NCI-H1694 treated with DMSO at 0.1 percent for 48 hours (cell line): ENCODE data around the gene TMX4.
"Not testable (repeated sequence)": the region's sequence is repeated elsewhere in the genome, so short reads cannot be mapped to it uniquely, and the experiment has no call there.

Source experiments
- DNase-seq: peaks from one replicate; lab custom pipeline; 2025; lab: John Stamatoyannopoulos, UW

The TMX4 gene

GRCh38 chr20:7967199-7967844 lies 52.2 kb downstream of the TMX4 start:
- DNase-seq, result no peak

- no peak for DNase-seq
Observed at GRCh38 chr20:7966176-7966575, 53.4 kb downstream of the TMX4 start.

- no peak for DNase-seq
Observed at GRCh38 chr20:7959484-7959883, 60.1 kb downstream of the TMX4 start.

GRCh38 chr20:7956561-7956960 lies 63.0 kb downstream of the TMX4 start:
- not testable (repeated sequence) for DNase-seq

DNA sequence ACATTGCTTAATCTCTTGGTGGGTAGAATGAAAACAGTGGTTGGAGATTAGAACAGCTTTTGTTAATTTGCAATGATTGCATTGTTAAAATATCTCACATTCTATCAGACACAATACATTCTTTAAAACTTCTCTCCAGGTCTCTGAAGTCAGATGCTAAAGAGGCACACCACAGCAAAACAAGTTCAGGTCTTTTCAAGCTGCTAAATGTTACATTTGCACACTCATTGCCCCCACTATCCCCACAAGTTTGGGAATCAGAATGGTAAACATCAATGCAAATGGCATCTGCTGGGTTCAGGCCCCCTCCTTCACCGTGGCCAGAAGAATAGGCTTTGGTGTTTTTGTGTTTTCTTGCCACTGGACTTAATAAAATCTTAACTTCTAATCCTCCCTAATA lies 69.2 kb downstream of the TMX4 start:
- DNase-seq, result no peak

DNA sequence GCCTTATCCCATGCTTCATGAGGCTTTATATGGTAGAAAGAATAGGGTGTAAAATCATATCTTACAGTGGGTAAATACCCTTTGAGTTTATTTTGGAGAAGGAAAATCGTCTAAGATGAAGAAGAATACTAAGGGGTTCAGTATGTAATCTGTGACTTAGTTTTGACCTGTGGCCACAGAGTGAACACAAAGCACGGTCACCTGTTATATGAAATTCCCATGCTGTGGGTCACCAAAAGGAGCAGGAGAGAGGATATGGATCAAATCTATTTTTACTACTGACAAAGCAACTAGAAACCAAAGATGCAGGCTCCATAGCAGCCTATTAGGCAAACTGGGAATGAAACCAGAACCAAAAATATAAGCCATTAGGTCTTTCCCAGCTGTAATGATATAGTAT lies 75.7 kb downstream of the TMX4 start:
- no peak for DNase-seq

GRCh38 chr20:7940341-7940740 lies 79.2 kb downstream of the TMX4 start, which contains the start of gene HAO1:
TSS of gene HAO1 (minus strand) at chr20:7940458. CDS start at chr20:7940422, 36 bp downstream.
- DNase-seq, result no peak

DNA sequence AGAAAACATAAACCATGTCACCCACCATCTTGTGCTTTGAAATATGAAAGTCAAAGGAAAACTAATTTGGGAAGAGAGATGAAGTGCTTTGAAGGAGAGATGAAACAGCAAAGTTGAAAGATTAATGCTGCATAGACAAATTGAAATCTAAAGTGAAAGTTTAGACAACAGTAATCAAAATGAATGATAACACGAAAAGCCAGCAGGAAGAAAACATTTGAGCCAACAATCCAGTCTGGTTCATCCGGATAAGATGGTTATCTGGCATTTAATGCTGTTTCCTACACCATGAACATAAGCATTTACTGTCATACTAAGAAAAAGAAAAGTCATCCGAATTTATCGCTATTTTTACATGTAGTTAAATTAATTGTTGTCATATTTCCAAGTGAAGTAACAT lies 79.9 kb downstream of the TMX4 start:
- no peak for DNase-seq

DNA sequence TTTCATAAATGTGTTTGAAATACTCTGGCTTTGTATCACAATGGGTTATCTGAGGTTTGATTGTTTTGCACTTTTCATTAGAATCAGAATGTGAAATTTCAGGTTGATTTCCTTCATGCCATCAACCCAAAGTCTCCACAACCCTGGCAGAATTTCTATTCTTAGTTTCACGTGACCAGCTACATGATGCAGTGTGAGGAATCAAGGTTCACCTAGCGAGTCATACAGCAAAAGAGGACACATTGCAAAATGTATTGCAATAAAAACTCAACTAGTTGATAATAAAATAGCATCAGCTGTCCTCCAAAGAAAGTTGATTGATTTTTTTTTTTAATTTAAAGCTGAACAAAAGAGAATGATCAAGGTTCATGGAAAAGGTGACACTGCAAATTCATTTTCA lies 81.5 kb downstream of the TMX4 start:
- no peak for DNase-seq

GRCh38 chr20:7937328-7937727 lies 82.2 kb downstream of the TMX4 start:
- DNase-seq, result no peak

- DNase-seq, result no peak
Observed at GRCh38 chr20:7935027-7935551, 84.5 kb downstream of the TMX4 start.

- DNase-seq, result no peak
Observed at GRCh38 chr20:7933346-7933745, 86.2 kb downstream of the TMX4 start.

- DNase-seq, result no peak
Observed at GRCh38 chr20:7930343-7930742, 89.2 kb downstream of the TMX4 start.
